HG03139 (cell line): ENCODE data around the gene EYA2.

Experiments
- ATAC-seq: cut with Tn5 transposase; IDR thresholded peaks from one replicate; pipeline ENCODE4 v1.9.1; 2021; ENCODE audit not compliant: unreplicated experiment

Gene EYA2

DNA sequence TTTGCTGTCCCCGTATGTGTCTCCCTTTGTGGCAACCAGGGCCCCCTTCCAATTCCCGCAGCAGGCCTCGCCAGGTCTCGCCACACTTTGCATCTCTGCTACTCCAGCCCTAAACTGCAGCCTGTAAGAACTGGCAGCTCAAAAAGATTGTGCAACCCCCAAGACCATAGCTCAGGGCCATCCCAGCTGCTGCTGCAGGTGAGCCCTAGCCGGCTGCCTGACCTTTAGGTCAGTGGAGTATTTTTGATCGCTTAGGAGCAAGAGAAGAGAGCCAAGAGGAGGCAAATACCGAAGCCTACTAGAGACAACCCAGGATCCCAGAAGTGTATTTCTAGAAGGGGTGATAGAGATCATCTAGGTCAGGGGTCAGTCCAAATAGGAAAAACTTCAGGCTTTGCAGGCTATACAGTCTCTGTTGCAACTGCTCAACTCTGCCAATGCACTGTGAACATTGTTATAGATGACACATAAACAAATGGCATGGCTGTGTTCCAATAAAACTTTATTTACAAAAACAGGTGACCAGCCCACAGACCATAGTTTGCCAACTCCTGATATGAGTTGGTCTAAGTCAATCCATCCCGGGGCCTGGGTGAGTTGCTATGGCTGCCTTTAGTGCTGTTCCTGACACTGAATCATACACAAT lies 138.4 kb downstream of the EYA2 start:
- no peak for ATAC-seq

DNA sequence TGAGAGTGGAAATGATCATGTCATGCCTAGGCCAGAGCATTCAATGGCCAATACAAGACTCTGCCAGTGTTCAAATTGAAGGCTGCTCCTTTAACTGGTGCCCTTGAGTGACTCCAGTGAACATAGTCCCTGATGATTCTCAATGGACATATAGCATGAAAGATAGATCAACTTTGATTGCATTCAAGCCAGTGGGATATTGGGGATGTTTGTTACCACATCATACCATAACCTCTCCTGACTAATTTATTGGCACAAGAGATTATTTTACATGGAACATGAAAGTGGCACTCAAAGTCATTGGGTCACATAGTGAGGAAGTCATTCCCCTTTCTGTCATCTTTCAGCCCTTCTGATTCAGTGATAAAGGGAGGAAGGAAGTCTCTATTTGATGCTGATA lies 139.0 kb downstream of the EYA2 start:
- no peak for ATAC-seq

DNA sequence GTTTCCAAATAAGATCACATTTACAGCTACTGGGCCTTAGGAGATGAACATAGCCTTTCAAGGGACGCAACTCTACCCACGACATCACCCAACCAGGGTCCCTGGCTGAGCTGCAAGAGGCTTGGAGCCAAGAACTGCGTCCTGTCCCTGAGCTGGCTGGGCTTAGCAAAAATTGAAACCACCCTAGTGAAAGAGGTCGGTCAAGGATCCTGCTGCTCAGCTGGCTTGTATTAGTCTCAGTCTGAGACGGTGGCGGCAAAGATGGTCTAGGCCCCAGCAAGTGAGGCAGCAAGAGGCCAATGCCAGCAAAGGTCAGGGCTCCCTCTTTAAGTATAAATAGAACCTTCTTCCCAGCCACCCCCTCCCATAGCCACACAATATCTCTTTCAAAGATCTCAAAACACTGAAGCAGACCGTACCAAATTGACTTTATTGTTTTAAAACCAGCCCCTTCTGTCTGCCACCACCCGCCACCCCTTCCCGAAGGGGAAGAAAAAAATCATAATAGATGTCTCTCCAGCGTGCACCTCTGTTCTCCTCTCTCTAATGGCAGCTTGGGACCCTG lies 140.5 kb downstream of the EYA2 start:
- no peak for ATAC-seq

DNA sequence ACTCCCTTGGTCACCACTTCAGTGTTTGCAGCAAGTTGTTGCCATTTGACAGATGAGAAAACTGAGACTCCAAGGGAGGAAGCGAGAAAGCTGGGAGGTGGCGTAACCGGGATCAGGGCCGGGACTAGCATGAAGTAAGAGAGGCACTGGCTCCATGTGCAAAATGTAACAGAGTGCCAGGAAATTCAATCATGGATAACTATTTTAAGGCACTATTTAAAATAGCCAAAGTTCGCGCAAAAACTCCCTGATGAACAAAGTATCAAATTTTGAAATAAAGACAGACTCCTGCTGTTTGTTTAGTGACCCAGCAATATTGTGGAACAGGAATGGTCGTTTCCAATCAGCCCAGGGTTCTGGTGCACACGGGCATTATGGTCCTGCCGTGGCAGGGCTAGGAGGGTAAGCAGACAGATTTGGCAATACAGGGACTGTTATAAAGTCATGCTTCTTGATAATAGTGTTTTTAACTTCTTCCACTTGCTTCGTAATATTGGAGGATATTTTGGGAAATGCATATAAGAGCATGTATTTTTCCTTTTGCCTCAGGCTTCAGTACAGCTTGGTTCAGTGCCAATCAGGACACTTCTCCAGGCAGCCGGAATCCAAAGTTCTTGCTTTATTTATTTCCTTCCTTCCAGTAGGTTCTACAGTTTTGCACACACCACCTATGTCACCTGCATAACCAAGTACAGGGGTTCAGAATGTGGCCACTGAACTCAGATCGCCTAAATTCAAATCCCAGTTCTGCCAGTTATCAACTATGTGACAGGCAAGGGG lies 141.6 kb downstream of the EYA2 start:
- ATAC-seq: no peak

DNA sequence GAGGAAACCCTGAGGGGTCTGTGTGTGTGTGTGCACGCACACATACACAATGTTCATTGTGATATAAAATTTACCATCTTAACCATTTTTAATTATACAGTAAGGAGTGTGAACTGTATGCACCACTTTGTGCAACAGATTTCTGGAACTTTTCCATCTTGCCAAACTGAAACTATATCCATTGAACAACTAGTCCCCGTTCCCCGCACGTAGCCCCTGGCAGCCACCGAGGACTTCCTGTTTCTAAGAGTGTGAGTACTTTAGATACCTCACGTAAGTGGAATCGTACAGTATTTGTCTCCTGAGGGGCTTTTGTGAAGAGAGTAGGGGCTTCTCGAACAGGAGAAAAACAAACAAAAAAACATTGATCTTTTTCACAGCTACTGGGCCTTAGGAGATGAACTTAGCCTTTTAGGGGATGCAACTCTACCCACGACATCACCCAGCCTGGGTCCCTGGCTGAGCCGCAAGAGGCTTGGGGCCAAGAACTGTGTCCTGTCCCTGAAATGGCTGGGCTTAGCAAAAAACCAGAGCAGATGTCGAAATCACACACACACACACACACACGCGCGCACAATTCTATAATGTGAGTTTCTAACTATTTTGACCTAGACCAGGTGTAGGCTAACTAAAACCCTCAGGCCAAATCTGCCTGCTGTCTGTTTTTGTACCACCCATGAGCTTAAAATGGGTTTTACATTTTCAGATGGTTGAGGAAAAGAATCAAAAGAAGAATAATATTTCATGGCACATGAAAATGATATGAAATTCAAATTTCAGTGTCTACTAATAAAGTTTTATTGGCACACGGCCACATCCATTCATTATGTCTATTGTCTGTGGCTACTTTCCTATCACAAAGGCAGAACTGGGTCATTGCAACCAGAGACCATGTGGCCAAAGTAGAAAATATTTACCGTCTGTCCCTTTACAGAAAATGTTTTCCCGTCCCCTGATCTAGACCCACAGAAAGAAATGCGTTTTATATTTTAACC lies 144.2 kb downstream of the EYA2 start:
- ATAC-seq: no peak

DNA sequence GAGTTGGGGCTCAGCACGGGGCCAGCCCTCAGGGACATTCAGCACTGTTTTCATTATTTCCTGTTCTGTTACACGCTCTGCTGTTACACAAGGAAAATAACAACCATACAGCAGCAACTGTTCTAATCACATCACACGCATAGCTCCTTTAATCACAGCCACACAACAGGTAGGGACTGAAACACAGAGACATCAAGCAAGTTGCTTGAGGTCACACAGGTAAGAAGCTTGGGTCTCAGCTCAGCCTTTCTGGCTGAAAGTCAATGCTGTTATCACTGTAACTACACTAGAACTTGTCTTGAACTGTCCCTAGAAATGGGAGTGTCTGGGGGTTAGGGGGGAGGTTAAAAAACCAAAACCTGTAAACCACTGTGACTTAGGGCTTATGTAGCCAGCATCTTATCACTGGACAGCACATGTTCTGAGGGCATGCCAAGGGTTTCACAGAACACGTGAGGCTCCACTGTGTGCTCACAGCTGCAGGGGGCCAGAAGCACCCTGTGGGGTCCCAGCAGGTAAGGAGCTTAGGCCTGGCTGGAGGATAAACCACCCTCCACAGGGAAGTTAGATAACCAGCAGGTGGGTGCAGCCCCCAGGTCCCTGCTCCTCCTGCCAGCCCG lies 146.0 kb downstream of the EYA2 start:
- ATAC-seq: no peak

DNA sequence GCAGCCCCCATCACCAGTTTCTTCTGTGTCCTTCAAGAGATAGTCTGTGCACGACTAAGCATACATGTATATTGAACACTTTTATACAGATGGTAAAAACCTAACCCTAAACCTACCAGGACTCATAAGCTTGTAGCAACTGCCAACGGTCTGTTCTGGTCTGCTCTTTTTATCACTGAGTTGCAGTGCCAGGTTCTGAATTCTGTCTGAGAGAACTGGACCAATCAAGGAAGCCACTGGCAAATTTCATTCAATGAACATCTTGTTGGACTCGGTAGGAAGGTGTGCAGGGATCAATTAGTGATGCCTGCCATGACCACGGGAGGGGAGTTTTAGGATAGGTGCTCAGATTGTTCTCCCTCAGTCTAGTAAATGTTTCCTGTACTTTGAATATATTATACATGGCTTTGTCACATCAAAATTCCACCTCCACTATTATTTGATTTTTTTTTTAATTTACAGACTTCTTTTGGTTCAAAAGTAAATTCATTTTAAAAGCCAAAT lies 146.8 kb downstream of the EYA2 start:
- ATAC-seq: no peak

DNA sequence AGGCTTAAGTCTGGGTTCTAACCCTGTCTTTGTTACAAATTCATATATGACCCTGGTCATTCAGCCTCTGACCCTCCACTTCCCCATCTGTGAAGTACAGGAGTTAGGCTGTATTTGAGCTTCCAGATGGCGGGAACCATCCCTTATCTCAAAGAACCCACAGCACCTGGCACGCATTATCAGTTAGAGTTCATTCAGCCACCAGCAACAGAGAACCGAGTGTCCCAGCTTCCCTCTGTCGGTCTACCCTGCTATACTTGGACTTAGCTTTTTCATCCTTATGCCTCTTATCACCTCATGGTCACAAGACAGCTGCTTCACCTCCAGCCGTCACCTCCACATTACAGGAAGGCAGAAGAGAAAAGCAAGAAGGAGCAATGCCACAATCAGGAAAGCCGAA lies 147.8 kb downstream of the EYA2 start:
- no peak for ATAC-seq

DNA sequence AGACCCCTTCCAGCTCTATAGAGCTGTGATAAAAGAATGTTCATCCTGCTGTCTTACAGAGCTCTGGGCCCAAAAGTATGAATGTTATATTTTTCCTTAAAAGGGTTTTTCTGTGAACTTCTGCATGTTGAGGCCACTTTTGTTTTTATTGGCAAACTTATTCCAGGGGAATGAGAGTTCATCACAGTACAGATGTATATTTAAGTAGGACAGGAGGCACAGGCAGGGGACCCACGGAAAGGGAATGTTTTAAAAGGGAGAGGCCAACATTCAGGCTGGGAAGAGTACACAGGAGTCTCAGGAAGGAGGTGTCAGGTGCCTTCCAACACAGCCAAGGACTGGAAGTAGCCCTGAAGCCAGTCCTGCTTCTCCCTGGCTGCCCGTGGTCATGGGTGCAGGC lies 148.4 kb downstream of the EYA2 start:
- no peak for ATAC-seq

DNA sequence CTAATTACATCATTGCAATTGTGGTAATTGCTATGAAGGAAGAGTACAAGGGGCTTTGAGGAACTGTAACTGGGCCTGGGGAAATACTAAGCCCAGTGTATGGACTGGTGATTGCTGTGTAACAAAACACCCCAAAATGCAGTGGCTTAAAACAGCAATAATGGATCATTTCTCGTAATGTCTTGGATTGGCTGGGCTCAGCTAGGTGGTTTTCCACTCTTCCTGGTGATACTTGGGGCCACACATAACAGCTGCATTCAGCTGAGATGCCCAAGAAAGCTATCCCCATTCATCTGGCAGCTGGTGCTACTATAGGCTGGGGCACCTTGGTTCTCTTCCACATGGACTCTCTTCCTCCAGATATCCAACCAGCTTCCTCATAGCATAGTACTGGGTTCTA lies 150.3 kb downstream of the EYA2 start:
- no peak for ATAC-seq

DNA sequence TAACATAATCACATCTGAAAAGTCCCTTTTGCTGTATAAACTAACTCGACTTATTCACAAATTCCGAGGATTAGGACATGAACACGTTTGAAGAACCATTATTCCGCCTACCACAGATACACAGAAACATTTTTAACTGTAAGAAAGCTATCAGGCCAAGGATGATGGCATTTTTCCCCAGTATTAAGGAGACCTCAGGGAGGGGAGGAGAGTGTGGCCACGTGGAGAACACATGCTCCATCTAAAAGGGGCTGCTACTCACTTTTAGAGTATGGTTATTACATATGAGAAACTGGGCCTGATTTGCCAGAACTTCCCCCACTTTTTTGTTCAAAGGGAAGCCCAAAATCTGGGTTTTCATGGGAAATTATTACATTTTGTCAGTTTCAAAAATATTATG lies 153.4 kb downstream of the EYA2 start:
- no peak for ATAC-seq

DNA sequence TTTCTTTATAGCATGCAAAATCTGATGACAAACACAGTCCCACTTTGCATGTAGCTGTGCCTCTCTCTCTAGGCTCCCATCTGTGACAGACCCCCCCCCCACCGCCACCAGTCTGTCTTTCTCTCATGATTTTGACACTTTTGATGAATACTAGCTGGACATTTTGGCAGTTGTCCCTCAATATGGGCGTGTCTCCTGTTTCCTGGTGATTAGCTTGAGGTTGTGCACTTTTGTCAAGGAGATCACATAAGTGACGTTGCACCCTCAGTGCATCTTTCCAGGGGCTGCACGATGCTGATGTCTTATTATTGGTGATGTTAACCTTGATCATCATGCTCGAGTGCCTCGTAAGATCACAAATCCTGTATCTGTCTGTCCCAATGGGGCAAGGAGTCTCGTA lies 155.1 kb downstream of the EYA2 start:
- no peak for ATAC-seq

DNA sequence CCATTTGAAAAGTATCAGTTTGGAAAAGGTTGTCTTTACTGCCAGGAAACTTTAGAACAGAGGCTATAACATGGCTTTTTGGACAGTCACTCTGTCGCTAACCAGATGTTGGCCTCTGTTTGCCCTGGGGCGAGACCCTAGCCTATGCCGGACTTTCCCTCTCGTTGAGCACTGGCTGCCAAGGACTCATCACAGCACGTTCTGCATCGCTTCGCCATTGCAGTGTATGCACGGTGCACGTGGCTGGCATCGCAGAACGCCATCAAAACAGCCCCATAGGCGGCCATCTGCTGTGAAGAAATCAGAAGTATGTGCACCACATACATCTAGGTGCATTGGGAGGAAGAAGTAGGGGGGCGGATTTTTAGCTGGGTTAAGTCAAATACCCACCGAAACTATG lies 156.4 kb downstream of the EYA2 start:
- ATAC-seq: no peak

DNA sequence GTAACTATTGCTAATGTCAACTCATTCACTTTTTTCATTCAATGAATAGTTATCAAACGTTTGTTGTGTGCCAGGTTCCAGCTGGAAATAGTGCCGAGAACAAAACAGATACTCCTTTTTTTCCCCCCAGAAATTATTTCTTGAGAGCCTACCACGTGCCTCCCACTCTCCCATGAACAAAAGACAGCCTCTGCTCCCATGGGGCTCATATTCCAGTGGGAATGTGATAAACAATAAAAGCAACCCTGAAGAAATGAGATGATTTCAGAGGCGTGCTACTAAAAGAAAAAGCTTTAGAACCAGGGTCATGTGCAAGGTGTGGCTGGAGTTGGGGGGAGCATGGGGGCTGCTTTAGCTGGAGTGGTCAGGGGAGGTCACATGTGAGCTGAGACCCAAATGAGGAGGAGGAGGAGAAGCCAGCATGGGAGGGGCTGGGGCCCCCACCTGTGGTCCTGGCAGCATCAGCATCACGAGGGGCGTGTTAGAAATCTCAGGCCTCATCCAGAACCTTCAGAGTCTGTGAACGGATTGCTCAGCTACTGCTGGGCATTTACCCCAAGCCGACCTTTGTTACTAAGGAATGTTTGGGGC lies 157.4 kb downstream of the EYA2 start:
- ATAC-seq: no peak

DNA sequence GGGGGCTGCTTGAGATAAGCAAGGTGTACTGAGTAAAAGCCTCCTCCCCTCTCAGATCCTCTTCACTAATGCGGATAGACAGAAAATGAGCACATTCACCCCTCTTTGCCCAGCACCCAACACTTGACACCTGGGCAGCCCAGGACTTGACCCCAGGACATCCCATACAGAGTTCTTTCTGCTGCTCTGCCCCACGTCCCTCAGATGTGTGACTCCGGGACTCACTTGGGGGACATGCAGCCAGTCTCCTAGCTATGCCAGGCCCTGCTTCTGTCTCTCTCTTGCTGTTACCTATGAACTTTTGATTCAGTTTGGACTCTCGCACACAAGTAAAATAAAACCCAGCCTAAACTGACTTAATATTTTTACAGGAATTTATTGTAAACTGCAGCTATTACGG lies 159.9 kb downstream of the EYA2 start:
- ATAC-seq: no peak

DNA sequence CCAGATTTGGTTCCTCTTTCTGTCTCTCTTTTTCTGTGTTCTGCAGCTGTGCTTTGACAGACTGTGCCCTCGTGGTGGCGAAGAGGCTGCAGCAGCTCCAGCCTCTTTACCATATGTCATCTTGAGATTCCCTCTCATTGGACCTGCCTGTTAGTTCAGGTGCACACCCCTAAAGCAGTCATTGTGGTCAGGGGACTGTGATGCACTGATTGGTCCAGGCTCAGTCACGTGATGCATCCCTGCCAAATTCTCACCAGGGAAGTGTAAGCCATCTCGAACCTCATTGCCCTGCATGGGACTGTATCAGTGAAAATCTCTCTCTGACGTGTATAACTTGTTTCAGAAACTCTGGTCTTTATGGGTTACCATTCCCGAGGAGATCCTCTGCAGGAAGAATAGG lies 160.3 kb downstream of the EYA2 start:
- ATAC-seq: no peak

DNA sequence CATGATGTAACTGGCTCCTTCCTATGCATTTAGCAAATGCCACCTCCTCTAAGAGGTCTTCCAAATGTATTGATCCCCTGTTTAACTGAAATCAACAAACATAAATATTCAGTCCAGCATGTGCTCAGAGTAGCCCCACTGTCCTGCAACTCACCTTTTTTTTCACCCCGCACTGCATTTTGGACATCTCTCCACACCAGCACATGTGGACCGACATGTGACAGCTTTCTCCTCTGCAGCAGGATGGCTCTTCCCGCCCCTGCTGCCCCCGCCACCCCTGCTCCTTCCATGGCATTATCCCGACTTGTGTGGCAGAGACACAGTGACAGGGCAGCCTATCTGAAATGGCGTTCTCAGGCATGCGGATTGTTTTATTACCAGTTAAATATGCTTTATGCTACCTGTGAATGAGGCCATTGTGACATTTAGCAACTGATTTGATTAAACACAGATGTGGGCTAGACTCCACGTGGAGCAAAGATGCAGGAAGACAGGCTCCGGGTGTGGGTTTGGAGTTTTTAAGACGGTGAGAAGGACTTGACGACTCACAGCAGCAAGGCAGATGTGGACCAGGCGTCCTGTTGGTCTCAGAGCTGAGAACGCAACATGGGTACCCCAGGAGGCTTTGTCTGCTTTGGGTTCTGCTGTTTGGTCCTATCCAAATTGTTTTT lies 161.2 kb downstream of the EYA2 start:
- no peak for ATAC-seq

DNA sequence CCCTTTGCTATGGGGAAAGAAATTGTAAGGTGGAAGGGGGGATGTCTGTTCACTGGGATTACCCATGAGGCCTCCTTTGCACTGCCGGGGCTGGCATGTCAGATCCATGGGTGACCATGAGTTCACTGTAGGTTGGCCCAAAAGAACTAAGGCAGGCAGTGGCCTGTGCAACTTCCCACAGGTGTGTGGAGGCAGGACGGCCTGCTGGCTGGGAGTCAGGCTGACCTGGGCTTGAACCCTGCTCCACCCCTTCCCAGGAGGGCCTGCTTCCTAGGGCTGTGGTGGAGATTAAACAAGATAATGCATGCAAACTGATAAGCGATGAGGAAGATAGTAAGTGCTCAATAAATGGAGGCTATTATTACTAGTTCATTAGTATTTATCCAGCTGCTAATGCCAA lies 163.0 kb downstream of the EYA2 start:
- no peak for ATAC-seq

DNA sequence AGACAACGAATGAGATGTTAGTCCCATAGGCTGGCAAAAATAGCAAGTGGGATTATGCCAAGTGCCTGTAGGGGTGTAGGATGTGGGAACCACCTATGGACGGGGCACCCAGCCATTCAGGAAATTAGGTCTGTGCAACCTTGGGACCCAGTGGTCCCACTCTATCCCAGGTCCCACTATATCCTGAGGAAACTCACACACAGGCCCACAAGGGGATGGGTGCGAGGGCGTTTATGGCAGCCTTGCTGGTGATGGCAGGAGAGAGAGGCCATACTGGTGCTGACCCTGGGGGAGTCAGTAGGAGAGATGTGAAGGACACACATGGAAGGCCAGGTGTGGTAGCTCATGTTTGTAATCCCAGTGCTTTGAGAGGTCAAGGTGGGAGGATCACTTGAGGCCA lies 163.6 kb downstream of the EYA2 start:
- no peak for ATAC-seq

DNA sequence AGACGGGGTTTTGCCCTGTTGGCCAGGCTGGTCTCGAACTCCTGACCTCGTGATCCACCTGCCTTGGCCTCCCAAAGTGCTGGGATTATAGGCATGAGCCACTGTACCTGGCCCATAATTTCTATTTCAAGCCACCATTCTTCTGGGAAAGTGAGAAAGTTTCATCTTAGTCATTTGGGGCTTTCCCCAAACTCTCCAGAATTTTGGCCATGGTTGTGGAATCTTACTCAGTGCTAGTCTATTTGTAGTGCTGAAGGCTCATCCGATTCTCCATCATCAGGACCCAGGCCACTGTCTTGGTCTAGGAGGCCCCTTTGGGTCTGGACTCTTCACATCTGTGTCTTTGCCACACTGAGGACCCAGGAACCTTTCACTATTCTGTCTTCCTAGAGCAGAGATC lies 164.9 kb downstream of the EYA2 start:
- no peak for ATAC-seq
